Stimulated activated CD8-positive, alpha-beta memory T cell treated with anti-CD3 and anti-CD28 coated beads, Interleukin-4, amount 100 ng/mL, for 48 hours (primary cell): ENCODE data around the gene NADK.
A peak's percentile ranks its signal among the peaks of the same experiment; 100 is the strongest.

Experiments
- DNase-seq: peaks from one replicate; pipeline ENCODE4 v3.0.0-alpha.2; 2020

Gene NADK, protein sequence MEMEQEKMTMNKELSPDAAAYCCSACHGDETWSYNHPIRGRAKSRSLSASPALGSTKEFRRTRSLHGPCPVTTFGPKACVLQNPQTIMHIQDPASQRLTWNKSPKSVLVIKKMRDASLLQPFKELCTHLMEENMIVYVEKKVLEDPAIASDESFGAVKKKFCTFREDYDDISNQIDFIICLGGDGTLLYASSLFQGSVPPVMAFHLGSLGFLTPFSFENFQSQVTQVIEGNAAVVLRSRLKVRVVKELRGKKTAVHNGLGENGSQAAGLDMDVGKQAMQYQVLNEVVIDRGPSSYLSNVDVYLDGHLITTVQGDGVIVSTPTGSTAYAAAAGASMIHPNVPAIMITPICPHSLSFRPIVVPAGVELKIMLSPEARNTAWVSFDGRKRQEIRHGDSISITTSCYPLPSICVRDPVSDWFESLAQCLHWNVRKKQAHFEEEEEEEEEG

DNA sequence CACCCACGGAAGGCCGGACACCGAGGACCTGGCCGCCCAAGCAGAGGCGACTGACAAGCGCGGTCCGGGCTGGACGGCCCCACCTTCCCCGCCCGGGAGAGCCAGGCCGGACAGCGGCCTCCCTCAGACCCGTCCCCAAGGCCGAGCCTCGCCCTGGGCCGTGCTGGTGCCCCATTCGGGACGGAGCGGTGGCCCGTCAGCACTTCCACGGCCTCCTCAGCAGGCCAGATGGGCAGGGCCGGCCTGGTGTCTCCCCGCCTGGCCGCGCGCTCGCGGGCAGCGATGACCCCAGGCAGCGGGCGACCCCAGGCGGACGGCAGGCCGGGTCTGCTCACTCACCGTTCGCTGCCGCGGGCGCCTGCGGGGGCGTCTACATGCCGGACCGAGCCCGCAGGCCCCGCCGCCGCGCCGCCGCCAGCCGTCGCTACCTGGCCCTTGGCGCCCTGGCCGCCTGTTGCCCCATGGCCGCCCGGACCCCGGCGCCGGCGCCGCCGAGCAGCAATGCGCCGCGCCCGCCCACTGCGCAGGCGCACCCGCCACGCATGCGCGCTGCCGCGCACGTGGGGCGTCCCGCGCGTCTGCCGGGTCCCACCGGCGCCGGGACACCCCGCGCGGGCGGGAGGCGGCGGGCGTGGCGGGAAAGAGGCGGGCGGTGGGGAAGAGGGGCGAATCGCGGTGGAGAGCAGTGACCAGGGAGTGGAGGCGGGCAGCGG lies at the start of gene NADK:
Gene NADK (minus strand): TSS at position 521 of the 713 bp plus-strand sequence. CDS start 13,064 bp downstream, outside the sequence.
- DNase-seq, result peak; percentile 77

DNA sequence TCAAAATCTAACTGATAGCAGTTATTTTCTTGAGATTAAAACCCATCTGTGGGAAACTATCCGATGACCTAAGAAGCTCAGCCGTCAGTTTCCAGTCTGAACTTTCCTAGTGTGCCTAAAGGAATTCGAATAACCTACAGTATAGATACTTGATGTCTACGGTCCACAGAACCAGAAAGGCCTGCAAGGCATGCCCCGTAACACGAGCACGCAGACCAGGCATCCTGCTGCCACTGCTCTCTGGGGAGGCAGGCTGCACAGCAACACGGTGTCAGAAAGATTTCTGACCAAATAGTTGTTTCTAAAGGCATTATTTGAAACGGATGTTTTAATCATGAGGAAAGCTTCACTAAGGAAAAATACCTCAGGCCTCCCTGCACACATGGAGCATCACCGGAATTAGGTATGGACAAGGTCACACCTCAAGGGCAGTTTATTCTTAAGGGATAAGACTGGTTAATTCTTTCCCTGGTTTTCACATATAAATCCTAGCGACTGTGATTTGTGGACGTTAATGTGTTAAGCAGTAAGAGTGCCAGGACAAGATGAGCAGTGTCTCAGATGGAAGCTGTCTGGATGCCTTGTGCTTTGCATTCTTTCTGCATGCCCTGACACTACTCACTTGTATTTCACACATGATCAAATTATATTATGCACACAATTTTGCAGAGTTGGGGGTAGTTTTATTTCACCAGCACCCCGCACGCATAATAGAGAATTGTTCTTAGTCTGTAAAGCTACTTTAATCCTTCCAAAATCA lies 49.0 kb upstream of the NADK start:
- DNase-seq, result no peak

DNA sequence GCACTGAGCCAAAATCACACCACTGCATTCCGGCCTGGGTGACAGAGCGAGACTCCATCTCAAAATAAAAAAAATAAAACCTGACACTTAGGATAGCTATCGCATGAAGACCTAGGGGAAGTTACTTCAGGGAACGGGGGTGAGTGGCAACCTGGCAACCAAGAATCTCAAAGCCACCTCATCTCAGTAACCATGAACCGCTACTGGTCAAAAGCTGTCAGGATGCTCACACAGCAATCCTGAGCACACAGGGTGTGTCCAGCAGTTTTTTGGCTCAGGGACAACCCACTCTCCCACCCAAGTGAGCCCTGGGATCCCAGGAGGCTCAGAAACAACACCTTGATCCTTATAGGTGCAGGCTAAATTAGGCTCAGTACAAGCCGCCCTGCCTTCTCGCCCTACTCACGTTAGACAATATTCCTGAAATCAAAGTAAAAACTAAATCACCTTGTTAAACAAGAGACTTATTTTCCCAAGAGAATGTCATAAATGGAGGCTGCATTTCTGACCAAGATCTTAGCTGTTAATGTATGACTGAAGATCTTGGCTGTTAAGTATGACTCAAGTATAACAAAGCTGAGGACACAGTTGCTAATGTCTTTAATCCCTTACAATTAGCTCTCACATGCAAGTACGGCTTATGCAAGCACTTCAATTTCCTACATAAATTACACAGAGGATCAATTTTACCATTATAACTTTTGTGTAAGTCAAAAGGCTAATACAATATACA lies 48.3 kb upstream of the NADK start:
- no peak for DNase-seq

DNA sequence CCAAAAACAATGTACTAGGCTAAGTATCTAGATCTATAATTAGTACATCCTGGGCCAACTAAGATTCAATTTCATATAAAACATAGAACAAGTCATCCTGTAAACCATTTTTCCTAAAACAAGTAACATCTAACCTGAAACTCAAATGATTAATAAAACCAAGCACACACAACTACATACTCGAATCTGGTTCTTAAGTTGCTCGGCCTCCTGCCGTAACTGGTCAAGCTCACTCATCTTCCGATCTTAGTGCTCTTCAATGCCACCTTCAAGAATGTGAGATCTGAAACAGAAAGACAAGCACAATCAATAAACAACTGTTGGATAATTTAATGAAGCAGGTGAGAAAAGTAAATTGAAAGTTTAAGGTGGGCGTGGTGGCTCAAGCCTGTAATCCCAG lies 46.9 kb upstream of the NADK start:
- DNase-seq, result no peak

DNA sequence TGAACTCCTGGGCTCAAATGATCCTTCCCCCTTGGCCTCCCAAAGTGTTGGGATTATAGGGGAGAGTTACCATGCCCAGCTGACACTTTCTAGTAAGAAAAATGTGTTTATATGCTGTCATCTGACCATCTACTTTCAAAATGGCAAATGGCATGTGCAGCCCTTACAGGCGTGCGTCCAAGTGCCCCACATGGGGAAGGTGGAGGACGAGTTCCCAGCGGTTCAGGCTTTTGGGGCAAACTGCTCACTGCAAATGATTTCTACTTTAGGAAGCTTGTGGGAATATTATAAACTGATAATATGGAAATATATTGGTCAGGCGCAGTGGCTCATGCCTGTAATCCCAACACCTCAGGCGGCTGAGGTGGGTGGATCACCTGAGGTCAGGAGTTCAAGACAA lies 41.5 kb upstream of the NADK start:
- no peak for DNase-seq

DNA sequence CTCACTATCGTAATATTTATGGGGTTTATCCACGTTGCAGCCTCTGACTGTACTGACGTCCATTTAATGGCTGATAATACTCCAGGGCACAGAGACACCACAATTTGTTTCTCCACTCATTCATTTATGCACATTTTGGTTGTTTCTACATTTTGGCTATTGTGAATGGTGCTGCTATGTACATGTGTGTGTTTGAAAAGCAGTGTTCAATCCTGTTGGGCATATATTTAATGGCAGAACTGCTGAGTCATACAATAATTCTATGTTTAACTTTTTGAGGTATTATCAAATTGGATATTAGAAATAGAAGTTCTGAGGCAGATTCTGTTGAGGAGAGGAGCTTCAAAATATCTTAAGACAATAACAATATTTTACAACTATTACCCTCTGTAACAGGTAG lies 39.0 kb upstream of the NADK start:
- DNase-seq, result no peak

DNA sequence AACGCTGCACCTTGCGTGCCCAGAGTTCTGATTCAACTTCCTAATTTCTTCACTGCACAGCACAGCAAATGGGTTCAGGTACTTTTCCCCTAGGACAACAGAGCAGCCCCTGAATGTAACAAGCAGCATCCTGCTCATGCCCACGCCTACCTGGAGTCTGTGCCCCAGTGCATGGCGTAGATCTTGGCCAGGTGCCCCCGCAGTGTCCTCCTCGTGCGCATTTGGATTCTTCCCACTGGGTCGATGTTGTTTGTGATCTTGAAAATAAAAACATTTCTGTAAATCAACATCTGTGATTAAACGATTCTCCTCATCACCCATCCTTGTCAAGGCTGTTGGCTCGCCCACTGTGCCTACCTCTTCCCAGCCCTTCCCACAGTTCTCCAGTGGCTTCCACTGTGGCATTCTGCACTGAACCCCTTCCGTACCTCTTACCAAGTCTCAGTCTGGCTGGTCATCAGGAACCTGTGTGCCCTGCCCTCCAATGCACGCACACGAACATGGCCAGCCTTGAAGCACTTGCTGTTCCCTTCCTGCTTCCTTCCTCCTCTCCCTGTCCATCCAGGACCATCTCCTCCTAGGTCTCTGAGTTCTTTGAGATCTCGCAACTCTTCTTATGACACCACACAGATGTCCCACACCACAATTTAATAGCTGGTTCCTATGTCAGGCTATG lies 37.5 kb upstream of the NADK start:
- no peak for DNase-seq

DNA sequence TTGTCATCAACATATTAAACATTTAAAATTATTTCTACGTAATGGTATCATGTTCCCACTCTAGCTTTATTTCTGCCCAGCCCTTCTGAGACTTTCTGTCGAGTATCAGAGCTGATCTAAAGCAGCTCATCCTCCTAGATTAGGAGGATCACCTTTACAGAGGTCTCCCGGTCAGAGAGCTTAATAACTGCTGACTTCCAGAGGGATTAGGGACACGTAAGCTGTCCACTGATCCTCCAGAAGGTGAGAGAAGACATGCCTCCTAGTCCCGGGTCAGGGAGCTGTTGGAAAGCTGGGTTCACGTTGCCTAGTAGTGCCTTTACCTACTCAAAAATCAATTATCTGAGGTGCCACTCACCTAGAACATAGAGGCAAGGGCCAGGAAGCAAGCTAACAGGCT lies 31.2 kb upstream of the NADK start:
- DNase-seq, result no peak

DNA sequence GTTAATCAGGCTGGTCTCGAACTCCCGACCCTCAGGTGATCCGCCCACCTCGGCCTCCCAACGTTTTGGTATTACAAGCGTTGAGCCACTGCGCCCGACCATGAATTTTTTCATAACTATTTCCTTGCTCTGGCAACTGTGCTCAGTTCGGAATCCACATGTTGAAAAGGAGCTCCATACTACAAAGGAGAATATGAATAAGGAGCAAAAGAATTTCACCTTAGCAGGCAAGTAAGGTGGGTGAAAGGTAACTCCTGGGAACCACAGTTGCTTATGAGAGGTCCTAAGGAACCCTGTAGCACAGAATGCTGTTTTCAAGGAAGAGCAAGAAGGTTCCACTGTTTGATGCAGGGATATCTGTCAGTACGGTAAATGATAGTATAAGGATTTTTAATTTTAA lies 29.9 kb upstream of the NADK start:
- no peak for DNase-seq

DNA sequence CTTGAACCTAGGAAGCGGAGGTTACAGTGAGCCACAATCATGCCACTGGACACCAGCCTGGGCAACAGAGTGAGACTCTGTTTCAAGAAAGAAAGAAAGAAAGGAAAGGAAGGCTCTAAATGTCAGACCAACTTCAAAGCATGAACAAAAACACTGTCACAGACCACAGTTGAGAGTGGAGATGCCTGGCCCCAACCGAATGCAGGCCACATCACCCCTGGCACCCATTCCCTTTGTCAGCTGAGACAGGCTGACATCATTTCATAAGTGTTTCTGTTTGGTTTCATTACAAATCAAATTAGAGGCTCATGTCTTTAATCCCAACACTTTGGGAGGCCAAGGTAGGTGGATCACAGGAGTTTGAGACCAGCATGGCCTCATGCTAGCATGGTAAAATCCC lies 28.6 kb upstream of the NADK start:
- DNase-seq, result no peak

DNA sequence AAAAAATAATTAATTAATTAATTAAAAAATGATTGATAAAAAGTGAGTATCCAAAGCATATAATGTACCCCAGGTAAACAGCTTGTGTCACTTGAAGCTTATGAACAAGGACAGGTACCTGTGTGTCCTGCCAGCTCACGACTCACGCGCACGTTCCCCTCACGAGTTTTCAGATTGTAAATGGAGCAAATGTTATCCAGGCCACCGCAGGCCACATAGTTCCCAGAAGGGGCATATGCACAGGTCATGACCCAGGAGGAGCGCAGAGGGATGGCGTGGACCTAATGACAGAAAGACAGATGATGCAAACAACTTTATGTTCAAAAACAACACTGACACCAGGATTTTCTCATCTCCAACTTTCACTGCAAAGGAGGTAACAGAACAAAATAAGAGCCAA lies 26.0 kb upstream of the NADK start:
- no peak for DNase-seq

DNA sequence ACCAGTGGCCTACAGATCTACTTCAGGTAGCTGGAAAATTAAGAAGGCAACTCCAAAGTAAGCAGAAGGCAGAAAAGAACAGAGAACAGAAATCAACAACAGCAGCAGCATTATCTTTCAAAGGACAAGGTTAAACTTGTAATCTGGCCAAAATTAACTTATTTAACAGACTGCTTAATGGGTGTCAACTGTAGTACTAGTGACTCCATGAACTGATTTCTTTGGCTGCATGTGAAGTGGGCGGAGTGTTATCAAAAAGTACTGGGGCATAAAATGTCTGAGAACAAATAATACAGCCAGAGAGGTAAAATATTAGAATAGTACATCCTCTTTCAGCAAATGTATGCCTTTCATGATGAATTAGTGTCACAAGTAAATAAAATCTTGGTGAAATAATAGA lies 24.6 kb upstream of the NADK start:
- no peak for DNase-seq

DNA sequence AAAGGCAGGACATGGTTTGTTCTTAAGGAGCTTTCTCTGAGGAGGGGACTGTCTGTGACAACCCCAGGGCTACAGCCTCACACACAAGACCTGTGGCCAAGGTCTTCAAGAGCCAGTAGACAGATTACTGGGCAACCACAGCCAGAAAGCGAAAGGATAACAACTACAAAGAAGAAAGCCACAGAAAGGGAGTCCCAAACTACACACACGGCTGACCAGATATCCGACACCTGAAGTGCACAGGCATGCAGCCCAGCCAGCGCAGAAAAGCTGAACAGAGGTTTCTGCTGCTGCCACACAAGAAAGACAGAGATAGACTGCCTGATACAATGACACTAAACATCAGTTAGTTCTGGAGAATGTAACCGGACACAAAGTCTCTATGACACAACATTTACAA lies 21.4 kb upstream of the NADK start:
- DNase-seq, result no peak

DNA sequence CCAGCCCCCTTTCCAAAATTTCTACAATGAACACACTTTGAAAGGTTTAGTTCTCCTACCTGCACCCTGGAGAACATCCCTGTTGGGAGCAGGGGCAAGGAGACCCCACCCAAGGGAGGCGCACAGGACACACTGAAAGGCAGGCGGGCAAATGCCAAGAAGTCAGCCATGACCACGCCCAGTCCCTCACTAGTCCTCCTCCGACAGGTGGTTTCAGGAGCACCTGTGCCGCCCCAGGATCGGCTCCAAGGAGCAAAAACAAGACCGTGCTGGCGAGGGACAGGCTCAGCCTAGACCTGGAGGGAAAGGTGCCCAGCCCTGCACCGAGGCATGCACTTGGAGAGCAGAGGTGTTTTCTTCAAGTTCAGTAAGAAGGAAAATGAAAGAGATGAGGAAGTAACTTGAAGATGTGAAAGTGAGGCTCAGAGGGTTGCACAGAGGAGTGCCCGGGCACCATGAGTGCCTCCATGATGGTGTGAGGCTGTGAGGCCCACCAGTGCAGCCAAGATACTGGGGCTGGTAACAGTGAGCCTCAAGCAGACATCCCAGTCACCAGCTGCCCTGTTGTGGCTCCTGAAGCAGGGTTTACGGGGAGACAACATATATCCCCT lies 19.6 kb upstream of the NADK start:
- no peak for DNase-seq

DNA sequence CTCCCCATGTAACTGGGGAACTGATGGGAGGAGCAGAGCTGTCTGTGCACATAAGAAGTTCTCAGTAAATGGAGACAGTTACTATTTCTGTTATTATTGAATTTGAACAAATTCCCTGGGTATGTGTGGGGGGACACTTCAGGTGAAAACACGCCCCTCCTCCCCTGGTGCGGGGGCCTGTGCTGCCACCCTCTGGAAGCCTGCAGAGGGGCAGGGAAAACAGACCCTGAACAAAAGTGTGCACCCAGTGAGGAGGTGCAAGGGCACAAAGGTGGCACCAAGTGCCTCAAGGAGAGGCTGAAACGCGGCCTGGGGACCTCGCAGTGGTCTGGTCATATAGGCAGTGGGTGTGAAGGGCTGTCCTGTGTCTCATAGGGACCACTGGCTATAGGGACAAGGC lies 18.2 kb upstream of the NADK start:
- DNase-seq, result peak; percentile 31

DNA sequence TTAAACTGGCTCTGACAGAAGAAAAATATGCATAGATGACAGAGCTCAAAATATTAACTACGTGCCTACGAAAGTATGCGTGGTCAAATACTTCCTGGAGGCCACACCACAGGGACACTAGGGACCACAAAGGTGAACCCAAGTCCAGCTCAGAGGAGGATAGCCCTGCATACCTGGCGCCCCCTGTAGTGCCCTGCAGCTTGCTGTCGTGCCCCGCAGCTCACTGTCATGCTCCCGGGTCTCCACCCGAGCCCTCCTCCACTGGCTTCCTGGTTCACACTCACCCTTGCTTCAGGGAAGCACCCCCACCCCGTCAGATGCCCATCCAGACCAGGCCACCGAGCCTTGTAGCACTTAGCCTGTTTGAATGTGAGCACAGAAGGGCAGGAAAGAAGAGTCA lies 16.7 kb upstream of the NADK start:
- no peak for DNase-seq

DNA sequence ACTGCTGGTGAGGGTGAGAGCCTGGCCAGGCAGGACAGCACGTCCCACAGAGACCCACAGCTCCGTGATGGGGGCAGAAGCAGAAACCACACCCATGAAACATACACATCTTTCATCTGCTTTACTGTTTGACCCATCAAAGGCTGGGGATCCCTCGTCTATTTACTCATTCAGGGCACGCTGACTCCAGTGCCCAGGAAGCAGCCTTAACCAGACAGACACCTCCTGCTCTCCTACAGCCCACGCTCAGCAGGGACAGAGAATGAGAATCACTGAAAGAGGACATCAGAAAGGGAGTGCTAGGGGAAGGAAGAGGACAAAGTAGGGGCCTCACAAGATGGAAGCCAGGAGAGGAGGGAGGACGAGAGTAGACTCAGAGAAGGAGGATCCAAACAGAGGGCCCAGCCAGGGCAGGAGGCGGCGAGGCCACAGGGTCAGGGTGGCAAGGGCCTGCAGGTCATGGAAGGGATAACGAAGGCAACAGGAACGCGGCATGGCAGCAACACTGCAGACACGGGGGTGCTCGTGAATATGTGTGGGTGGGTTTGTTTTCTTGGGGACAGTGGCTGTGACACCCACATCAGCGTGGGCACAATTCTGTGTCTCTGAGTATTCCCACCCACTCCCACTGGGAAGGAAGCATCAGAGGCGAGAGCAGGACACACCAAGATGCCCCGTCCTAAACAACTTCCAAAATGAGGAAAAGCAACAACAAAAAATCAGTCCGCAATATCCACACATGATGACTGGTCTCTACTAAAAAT lies 15.4 kb upstream of the NADK start:
- DNase-seq, result no peak

DNA sequence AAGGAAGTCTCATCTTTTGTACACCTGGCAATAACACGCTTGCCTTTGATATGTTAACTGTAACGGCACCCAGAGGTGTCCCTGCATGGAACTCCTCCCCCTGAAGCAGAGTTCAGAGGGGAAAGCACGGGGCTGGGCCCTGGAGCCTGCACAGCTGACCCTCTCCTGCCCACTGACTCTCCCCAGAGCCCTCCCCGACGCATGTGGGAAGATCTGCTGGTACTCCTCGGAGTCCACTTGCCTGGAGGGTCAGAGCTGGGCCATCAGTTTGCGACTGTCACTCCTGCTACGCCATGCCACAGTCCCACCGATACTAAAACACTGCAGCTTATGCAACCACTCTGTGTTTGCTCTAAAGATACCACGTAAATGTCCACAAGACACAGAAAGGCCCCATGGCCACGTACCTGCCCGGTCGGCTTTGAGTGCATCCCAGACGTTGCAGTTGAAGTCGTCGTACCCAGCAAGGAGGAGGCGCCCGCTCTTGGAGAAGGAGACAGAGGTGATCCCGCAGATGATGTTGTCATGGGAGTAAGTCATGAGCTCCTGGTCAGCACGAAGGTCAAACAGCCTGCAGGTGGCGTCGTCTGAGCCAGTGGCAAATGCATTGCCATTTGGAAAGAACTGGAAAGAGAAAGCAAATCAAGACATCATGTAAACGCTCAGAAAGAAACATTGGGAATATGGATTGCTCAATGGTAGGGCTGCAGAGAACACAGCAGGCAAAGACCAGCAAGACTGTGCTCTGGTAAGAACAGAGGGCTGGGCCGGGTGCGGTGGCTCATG lies 10.6 kb upstream of the NADK start:
- peak; percentile 44 for DNase-seq

DNA sequence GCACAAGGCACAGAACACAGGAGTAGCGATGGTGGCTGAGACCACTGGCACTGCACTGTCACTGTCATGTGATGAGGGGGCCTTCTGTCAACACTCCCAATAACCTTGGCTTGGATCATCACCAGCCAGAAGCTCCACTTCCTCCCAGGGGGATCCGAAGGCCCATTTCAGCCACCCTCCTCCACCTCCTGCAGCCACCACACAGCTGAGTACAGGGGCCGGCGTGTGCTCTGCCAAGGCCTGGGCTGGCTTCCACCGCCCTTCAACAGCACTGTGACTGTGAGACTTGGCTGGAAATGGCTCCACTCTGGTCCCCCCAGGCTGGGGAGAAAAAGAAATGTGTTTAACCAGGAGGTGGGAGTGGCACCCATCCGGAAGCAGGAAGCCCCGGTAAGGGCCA lies 9.9 kb upstream of the NADK start:
- DNase-seq, result no peak
